ENCODE measurements around the gene SVIL. TPM values are rescaled to one million over a fixed set of nuclear protein-coding genes. Genes with fewer than 3 reads are reported as not detected.
"Not testable (repeated sequence)": the region's sequence is repeated elsewhere in the genome, so short reads cannot be mapped to it uniquely, and the experiment has no call there.

SVIL gene
- total and polyA plus RNA-seq, 7 donors = 8.3 to 1,443 (median 637) TPM

DNA sequence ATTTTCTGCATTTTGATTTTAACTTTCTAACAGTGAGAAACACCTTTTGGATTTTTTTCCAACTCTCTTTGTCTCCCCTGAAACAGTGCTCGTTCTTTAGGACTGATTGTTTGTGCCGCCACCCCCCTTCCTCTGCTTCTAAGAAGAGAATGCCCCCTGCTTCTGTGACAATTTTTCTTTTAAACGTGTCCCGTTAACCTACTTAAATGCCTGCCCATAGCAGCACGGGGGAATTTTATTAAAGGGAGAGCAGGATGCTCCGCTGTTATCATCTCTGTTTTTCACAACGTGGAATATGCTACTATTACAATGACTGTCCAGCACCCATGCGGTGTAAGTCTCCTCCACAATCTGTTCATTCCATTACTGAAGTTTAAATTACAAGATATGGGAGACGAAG, 67.8 kb downstream of the SVIL start:
- Histone ChIP-seq H3K27ac (peak overlapping the region in 3 of 4 donors; percentile 1 to 47 (median 11)), H3K4me3 (no peak overlapping the region), H3K9me3 (no peaks in the 10 kb centered on the region), H3K36me3 (peaks cover 7 to 59% (median 10%) of the 10 kb centered on the region in 4 donors), H3K4me1 (peaks cover 0 to 87% (median 73%) of the 10 kb centered on the region in 4 donors), H3K27me3 (no peaks in the 10 kb centered on the region)
- DNase-seq = no peak
- 87 to 94% methylated on average over 9 of the region's 9 CpGs for WGBS, 2 donors
- intact Hi-C loops (cut with DNase I) = no loop called here
- TF ChIP-seq, protein P1, sequence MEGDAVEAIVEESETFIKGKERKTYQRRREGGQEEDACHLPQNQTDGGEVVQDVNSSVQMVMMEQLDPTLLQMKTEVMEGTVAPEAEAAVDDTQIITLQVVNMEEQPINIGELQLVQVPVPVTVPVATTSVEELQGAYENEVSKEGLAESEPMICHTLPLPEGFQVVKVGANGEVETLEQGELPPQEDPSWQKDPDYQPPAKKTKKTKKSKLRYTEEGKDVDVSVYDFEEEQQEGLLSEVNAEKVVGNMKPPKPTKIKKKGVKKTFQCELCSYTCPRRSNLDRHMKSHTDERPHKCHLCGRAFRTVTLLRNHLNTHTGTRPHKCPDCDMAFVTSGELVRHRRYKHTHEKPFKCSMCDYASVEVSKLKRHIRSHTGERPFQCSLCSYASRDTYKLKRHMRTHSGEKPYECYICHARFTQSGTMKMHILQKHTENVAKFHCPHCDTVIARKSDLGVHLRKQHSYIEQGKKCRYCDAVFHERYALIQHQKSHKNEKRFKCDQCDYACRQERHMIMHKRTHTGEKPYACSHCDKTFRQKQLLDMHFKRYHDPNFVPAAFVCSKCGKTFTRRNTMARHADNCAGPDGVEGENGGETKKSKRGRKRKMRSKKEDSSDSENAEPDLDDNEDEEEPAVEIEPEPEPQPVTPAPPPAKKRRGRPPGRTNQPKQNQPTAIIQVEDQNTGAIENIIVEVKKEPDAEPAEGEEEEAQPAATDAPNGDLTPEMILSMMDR (IDR thresholded peaks at IDR 0.05) = no peak
- TF ChIP-seq POLR2A (IDR thresholded peaks at IDR 0.05) = no peak

DNA sequence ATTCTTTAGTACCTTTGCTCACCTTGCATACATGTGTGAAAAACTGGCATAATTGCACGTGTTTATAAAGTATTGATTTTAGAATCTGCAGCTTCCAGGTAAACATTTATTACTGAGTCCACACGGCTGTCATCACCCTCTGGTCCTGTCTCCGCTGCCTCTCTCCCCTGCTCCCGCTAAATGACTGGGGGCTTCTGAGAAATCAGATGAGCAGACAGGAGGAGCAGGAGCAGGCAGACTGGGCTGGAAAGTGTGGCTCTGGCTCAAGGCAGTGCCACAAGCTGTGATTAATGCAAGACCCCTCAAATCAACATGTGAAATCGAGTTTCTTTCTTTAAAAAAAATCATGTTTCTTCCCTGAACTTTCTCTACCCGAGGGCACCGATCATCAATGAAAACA, 68.6 kb downstream of the SVIL start:
- Histone ChIP-seq H3K27ac (peak overlapping the region in 2 of 4 donors; percentile 1 to 11), H3K36me3 (peaks cover 7 to 67% (median 13%) of the 10 kb centered on the region in 4 donors), H3K4me1 (peaks cover 0 to 87% (median 73%) of the 10 kb centered on the region in 4 donors)
- H3K4me3 ChIP-seq; DNase-seq; H3K9me3 ChIP-seq; intact Hi-C loops (cut with DNase I); H3K27me3 ChIP-seq: not testable (repeated sequence)
- 87 to 91% methylated on average over 7 of the region's 7 CpGs for WGBS, 2 donors

DNA sequence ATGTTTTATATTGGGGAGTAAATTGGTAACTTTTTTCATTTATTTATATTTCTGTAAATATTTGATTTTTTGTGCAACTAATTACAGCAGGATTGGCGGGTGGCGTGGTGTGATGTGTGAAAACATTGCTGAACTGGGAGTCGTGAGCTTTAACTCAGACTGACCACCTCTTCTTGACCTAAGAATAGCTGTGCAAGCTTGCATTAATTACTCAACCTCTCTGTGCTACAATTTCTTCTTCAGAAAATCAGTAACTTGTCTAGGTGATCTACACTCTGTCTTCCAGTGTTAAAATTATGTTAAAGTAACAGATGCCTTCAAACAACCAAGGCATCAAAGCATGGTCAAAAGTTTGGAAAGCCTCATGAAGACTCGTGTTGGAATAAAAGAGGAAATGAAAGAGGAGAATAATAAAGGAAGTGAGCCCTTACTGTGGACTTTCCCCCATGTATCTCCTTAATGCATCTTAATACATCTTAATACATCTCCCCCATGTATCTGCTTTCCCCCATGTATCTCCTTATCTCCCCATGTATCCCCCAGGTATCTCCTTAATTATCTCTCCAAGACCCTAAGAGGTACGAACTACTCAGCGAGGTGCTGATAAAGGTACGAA, 71.2 kb downstream of the SVIL start:
- Histone ChIP-seq H3K27ac (peak overlapping the region in 3 of 4 donors; percentile 29 to 53 (median 37)), H3K9me3 (no peaks in the 10 kb centered on the region), H3K4me1 (peaks cover 0 to 85% (median 70%) of the 10 kb centered on the region in 4 donors), H3K4me3 (no peak overlapping the region), H3K36me3 (peaks cover 7 to 65% (median 13%) of the 10 kb centered on the region in 4 donors), H3K27me3 (no peaks in the 10 kb centered on the region)
- TF ChIP-seq, protein P1 (IDR thresholded peaks at IDR 0.05) = no peak
- TF ChIP-seq POLR2AphosphoS5 (IDR thresholded peaks at IDR 0.05) = no peak
- no peak for TF ChIP-seq POLR2A (IDR thresholded peaks at IDR 0.05)
- no peak for TF ChIP-seq EP300 (IDR thresholded peaks at IDR 0.05)
- WGBS, 2 donors = 84% methylated on average over 7 of the region's 7 CpGs
- intact Hi-C loops (cut with DNase I) = no loop called here
- no peak for DNase-seq

DNA sequence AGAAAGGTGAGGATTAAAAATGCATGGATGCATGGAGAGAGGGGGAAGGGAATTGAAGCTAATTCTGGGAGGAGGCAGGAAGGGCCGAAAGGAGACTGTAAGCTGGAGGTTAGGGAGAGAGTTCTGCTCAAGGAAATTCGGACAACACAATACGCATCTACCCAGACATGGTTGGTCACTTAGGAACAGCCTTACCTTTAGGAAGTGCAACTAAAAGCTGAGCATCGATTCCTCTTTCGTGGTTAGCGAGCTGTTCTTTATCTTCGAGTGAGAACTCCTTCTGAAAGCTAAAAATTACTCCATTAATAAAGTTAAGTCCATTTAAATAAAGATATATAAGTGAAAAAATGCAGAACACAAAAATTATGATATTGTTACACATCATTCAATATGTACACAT, 71.8 kb downstream of the SVIL start:
- H3K36me3 ChIP-seq = peaks cover 7 to 61% (median 14%) of the 10 kb centered on the region in 4 donors
- intact Hi-C loops (cut with DNase I); H3K9me3 ChIP-seq; H3K27me3 ChIP-seq; DNase-seq; H3K4me3 ChIP-seq: not testable (repeated sequence)
- H3K27ac ChIP-seq = peak overlapping the region in 2 of 4 donors; percentile 74 to 78
- peaks cover 0 to 88% (median 69%) of the 10 kb centered on the region in 4 donors for H3K4me1 ChIP-seq
- WGBS, 2 donors = 79 to 90% methylated on average over 5 of the region's 7 CpGs

DNA sequence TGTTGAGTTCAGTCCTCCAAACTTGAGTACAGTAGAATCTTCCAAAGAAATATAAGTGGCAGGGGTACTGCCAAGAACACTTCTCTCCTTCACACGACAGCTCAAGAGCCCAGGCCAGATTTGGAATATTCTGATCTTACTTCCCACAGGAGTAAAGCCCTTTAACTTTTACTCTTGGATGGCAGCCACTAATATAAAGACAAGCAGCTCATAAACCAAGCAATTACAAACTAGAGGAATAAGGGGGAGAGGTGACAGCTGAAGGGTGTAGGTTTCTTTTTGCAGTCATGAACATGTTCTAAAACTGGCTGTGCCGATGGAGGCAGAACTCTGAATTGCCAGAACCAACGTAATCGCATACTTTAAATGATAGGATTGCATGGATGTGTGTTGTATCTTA, 74.8 kb downstream of the SVIL start:
- no peak overlapping the region for H3K4me3 ChIP-seq

More for the DNA sequence above, 74.8 kb downstream of the SVIL start:
- H3K4me1 ChIP-seq = peaks cover 0 to 89% (median 76%) of the 10 kb centered on the region in 4 donors
- H3K9me3 ChIP-seq = no peaks in the 10 kb centered on the region
- peak overlapping the region; percentile 57 to 78 (median 68) for H3K27ac ChIP-seq
- peaks cover 7 to 50% (median 13%) of the 10 kb centered on the region in 4 donors for H3K36me3 ChIP-seq
- H3K27me3 ChIP-seq = no peaks in the 10 kb centered on the region
- intact Hi-C loops (cut with DNase I) = no loop called here
- TF ChIP-seq EP300 (IDR thresholded peaks at IDR 0.05) (peak in 3 of 4 donors; percentile 10 to 69 (median 63)), POLR2AphosphoS5 (IDR thresholded peaks at IDR 0.05) (peak in 3 of 4 donors; percentile 73 to 78 (median 73)), POLR2A (IDR thresholded peaks at IDR 0.05) (no peak)
- TF ChIP-seq, protein P1 (IDR thresholded peaks at IDR 0.05) = no peak
- WGBS, 2 donors = 14 to 49% methylated on average over 4 of the region's 4 CpGs
- DNase-seq = no peak
